B cell (primary cell): ENCODE measurements around the gene KCNIP1. TPM values are rescaled to one million over a fixed set of nuclear protein-coding genes. Genes with fewer than 3 reads are reported as not detected.

Source experiments
- ATAC-seq: fragments of 200-7000 bp; cut with Tn5 transposase; one replicate; pipeline ENCODE4 v1.10.0; 2021; ENCODE audit warnings: low read depth, mild to moderate bottlenecking, moderate number of reproducible peaks, moderate library complexity
- CTCF ChIA-PET: fragments of 350-600 bp; sonication (Branson Sonifier 250); formaldehyde crosslinking; loops from one replicate; lab custom pipeline; 2021; ENCODE audit warnings: antibody characterized with exemption, inconsistent platforms; lab: Charles Lee
- POLR2A ChIA-PET: fragments of 350-600 bp; sonication (Branson Sonifier 250); formaldehyde crosslinking; loops from one replicate; lab custom pipeline; 2021; ENCODE audit warnings: antibody characterized with exemption; lab: Charles Lee
- DNase-seq: peaks from one replicate; pipeline ENCODE4 v3.0.0; 2013
- H2AFZ ChIP-seq: 2 replicates; pipeline ENCODE4 v1.6.1; 2012; ENCODE audit warnings: mild to moderate bottlenecking, low read depth, low read length; ENCODE audit not compliant: insufficient read depth, poor library complexity, severe bottlenecking
- H3K27ac ChIP-seq, 2 donors: 1 replicate in 1 of 2; 2 replicates in 1 of 2; pipeline ENCODE4 v1.5.1; 2012 to 2013; ENCODE audit warnings: low read length in 2 of 2, mild to moderate bottlenecking in 2 of 2, moderate library complexity in 1 of 2
- H3K27me3 ChIP-seq, 4 experiments: fragments of 200-600 bp in 1 of 4; sonication (generic) in 1 of 4; replicated peaks in 1 of 4; 1 replicate in 2 of 4; 2 replicates in 2 of 4; pipeline versions ENCODE4 v1.6.1 to v1.7.0; 2013 to 2016; ENCODE audit warnings: low read length in 3 of 4, mild to moderate bottlenecking in 2 of 4, mixed read lengths in 1 of 4, moderate library complexity in 1 of 4; ENCODE audit not compliant: insufficient read depth in 4 of 4, control insufficient read depth in 3 of 4; ENCODE audit errors: control extremely low read depth in 1 of 4
- H3K36me3 ChIP-seq, 2 experiments: replicated peaks in 1 of 2; 1 replicate in 1 of 2; 2 replicates in 1 of 2; pipeline versions ENCODE4 v1.6.1 to v1.7.1; 2013; ENCODE audit warnings: low read length in 1 of 2; ENCODE audit not compliant: insufficient read depth in 2 of 2, control insufficient read depth in 1 of 2; ENCODE audit errors: control extremely low read depth in 1 of 2, extremely low read depth in 1 of 2
- H3K4me1 ChIP-seq, 2 donors: fragments of 200-600 bp in 1 of 2; sonication (generic) in 1 of 2; 1 replicate in 1 of 2; 2 replicates in 1 of 2; pipeline versions ENCODE4 v1.5.1 to v1.6.1; 2013 to 2017; ENCODE audit warnings: low read length in 2 of 2; ENCODE audit not compliant: control insufficient read depth in 2 of 2, insufficient read depth in 2 of 2
- H3K4me2 ChIP-seq: replicated peaks from 2 replicates; pipeline ENCODE3; 2012; ENCODE audit warnings: mild to moderate bottlenecking, low read depth, low read length; ENCODE audit not compliant: poor library complexity, severe bottlenecking
- H3K4me3 ChIP-seq, 5 experiments: fragments of 200-600 bp in 1 of 5; sonication (generic) in 1 of 5; 1 replicate in 3 of 5; 2 replicates in 2 of 5; pipeline versions ENCODE4 v1.5.1 to v1.7.0; 2011 to 2016; ENCODE audit warnings: low read length in 4 of 5, mild to moderate bottlenecking in 4 of 5, low read depth in 2 of 5, control low read depth in 1 of 5, moderate library complexity in 1 of 5; ENCODE audit not compliant: insufficient read depth in 1 of 5; ENCODE audit errors: control extremely low read depth in 1 of 5, extremely low read depth in 1 of 5
- H3K79me2 ChIP-seq: fragments of 200-600 bp; sonication (generic); one replicate; pipeline ENCODE4 v1.6.0; 2016; ENCODE audit warnings: low read length; ENCODE audit not compliant: control insufficient read depth, insufficient read depth
- H3K9ac ChIP-seq: fragments of 200-600 bp; sonication (generic); 2 replicates; pipeline ENCODE4 v1.6.1; 2017; ENCODE audit warnings: mild to moderate bottlenecking, low read length, moderate library complexity
- H3K9me3 ChIP-seq, 3 donors: one replicate each; pipeline versions ENCODE4 v1.6.1 to v1.7.1; 2013; ENCODE audit warnings: low read length in 2 of 3; ENCODE audit not compliant: control insufficient read depth in 2 of 3, insufficient read depth in 1 of 3; ENCODE audit errors: control extremely low read depth in 1 of 3
- H4K20me1 ChIP-seq: 2 replicates; pipeline ENCODE4 v1.6.0; 2012; ENCODE audit warnings: mild to moderate bottlenecking, low read length; ENCODE audit not compliant: insufficient read depth, control insufficient read depth, poor library complexity, severe bottlenecking
- H3K27ac Mint-ChIP-seq: one replicate; pipeline ENCODE4 v1.8.0; 2021; ENCODE audit warnings: mixed read lengths
- H3K27me3 Mint-ChIP-seq: one replicate; pipeline ENCODE4 v1.8.0; 2021; ENCODE audit warnings: mixed read lengths
- H3K4me1 Mint-ChIP-seq: one replicate; pipeline ENCODE4 v1.8.0; 2021; ENCODE audit warnings: mixed read lengths
- H3K4me3 Mint-ChIP-seq: one replicate; pipeline ENCODE4 v1.8.0; 2021; ENCODE audit warnings: mixed read lengths
- H3K9me3 Mint-ChIP-seq: one replicate; pipeline ENCODE4 v1.8.0; 2022; ENCODE audit warnings: mixed read lengths; ENCODE audit not compliant: insufficient read depth
- EZH2 ChIP-seq: IDR thresholded peaks from 2 replicates; pipeline ENCODE4 v1.6.1; 2012; ENCODE audit warnings: borderline replicate concordance, low read depth, mild to moderate bottlenecking, moderate library complexity, low read length; ENCODE audit not compliant: insufficient read depth, poor library complexity, severe bottlenecking
- WGBS: methylation state at CpG from one replicate; pipeline ENCODE4 v1.1.5; 2013; ENCODE audit warnings: missing lambda C conversion rate; ENCODE audit not compliant: insufficient coverage; 5-methylcytosine and 5-hydroxymethylcytosine counted together
- intact Hi-C: fragments of 100-400 bp; cut with micrococcal nuclease; formaldehyde crosslinking; loops from one replicate; pipeline ENCODE4 v1.10.0; 2022
- polyA plus RNA-seq: library from polyadenylated mRNA; depleted of rRNA; stranded (reverse); fragments of >200 nt; gene quantifications from 2 replicates; pipeline ENCODE4 v1.2.3, GENCODE V29; 2012
- total RNA-seq, 2 donors: library from RNA; stranded (reverse); fragments of 120-200 nt in 1 of 2; gene quantifications; 1 replicate in 1 of 2; 2 replicates in 1 of 2; pipeline versions ENCODE4 v1.2.3 to v1.2.4, GENCODE V29; 2013 to 2022
- TF ChIP-seq, protein P1 (sequence below): fragments of 200-600 bp; IDR thresholded peaks from one replicate; pipeline ENCODE4 v1.8.0; 2022; ENCODE audit warnings: antibody characterized with exemption, mild to moderate bottlenecking

The KCNIP1 gene
- total and polyA plus RNA-seq, 2 donors (not counting 1 experiment from before 2014, with no cell fraction given): not detected

DNA sequence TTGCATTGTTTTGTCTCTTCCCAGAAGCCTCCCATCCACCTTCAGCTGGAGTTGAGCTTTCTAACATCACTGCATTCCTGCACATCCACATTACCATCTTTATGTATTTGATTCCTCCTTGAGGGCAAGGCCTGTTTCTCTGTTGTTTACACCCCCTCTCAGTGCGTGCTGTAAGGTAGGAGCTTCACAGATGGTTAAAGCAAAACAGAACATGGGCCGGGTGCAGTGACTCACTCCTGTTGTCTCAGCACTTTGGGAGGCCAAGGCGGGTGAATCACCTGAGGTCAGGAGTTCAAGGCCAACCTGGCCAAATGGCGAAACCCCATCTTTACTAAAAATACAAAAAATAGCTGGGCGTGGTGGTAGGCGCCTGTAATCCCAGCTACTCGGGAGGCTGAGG lies 110.9 kb downstream of the KCNIP1 start:
- Histone ChIP-seq H3K27ac (no peak overlapping the region), H3K9me3 (no peaks in the 10 kb centered on the region), H3K4me2 (no peak overlapping the region), H2AFZ (no peak overlapping the region), H3K9ac (no peak overlapping the region), H3K4me3 (no peak overlapping the region), H4K20me1 (no peaks in the 10 kb centered on the region), H3K79me2 (no peaks in the 10 kb centered on the region), H3K36me3 (no peaks in the 10 kb centered on the region), H3K27me3 (peaks cover 0 to 5% (median 1%) of the 10 kb centered on the region in 4 experiments), H3K4me1 (no peaks in the 10 kb centered on the region)
- no peak overlapping the region for H3K27ac Mint-ChIP-seq
- ChIA-PET POLR2A (no interaction called here), CTCF (interaction anchor here (1.2 kb wide), 1 partner anchor 19 kb away, joined by 3 read pairs; no protein-coding TSS in a partner anchor)
- peaks cover 12% of the 10 kb centered on the region for H3K27me3 Mint-ChIP-seq
- no peaks in the 10 kb centered on the region for H3K9me3 Mint-ChIP-seq
- TF ChIP-seq, protein P1, sequence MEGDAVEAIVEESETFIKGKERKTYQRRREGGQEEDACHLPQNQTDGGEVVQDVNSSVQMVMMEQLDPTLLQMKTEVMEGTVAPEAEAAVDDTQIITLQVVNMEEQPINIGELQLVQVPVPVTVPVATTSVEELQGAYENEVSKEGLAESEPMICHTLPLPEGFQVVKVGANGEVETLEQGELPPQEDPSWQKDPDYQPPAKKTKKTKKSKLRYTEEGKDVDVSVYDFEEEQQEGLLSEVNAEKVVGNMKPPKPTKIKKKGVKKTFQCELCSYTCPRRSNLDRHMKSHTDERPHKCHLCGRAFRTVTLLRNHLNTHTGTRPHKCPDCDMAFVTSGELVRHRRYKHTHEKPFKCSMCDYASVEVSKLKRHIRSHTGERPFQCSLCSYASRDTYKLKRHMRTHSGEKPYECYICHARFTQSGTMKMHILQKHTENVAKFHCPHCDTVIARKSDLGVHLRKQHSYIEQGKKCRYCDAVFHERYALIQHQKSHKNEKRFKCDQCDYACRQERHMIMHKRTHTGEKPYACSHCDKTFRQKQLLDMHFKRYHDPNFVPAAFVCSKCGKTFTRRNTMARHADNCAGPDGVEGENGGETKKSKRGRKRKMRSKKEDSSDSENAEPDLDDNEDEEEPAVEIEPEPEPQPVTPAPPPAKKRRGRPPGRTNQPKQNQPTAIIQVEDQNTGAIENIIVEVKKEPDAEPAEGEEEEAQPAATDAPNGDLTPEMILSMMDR: no peak
- no peak for TF ChIP-seq EZH2
- H3K4me1 Mint-ChIP-seq: no peaks in the 10 kb centered on the region
- DNase-seq (no peak), ATAC-seq (no peak)
- intact Hi-C loops: no loop called here
- H3K4me3 Mint-ChIP-seq: no peak overlapping the region
- WGBS: 92% methylated on average over 5 of the region's 7 CpGs

DNA sequence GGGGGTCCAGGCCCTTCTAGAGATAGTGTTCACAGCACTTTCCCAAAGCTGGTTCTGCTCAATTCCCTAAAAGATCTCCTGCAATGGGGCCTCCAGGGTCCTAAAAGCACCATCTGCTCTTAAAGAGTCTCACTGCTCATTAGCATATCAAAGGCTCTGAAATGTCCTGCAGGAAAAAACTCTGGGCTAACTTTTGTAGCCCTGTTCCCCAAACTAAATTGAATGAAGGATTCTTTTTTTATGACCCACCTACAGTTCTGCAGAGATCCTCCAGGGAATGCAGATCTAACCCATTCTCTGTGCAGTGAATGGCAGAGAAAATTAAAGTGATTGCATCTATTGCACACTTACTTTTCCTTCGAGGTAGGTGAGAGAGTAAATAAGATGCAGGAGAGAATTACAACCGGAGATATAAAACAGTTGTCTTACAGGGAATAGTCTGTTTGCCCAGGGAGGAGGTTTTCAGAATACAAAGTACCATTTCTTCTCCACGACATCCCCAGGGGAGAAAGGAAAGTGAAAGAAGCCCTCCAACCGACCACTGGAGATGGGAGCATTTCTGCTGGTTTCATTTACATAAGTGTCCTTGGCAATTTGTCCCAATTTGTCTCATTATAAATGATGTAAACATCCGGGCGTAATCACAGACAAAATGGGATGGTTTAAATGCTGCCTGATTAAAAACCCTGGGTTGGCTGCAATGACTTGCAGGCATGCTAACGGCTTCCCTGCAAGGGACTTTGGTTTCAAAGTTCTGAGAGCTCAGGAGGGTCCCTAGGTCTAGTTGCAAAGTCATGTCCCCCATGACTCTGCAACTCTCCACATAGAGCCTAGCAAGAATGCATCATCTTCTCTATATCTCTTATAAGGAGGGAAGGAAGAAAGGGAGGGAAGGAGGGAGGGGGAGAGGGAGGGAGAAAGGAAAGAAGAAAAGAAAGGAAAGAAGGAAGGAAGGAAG lies 114.0 kb downstream of the KCNIP1 start:
- Histone ChIP-seq H3K27me3 (peaks cover 0 to 5% (median 0%) of the 10 kb centered on the region in 4 experiments), H3K79me2 (no peaks in the 10 kb centered on the region), H3K9ac (no peak overlapping the region), H3K4me1 (no peaks in the 10 kb centered on the region), H3K4me3 (no peak overlapping the region), H3K9me3 (no peaks in the 10 kb centered on the region), H3K36me3 (no peaks in the 10 kb centered on the region), H4K20me1 (no peaks in the 10 kb centered on the region), H3K27ac (no peak overlapping the region), H3K4me2 (no peak overlapping the region), H2AFZ (no peak overlapping the region)
- whole genome bisulfite sequencing: 18% methylated on average over 2 of the region's 7 CpGs
- H3K27ac Mint-ChIP-seq: no peak overlapping the region
- CTCF ChIA-PET: no interaction called here
- H3K4me3 Mint-ChIP-seq: no peak overlapping the region
- intact Hi-C loops: no loop called here
- H3K4me1 Mint-ChIP-seq: no peaks in the 10 kb centered on the region
- H3K27me3 Mint-ChIP-seq: peaks cover 12% of the 10 kb centered on the region
- DNase-seq (no peak), ATAC-seq (no peak)
- POLR2A ChIA-PET: no interaction called here
- H3K9me3 Mint-ChIP-seq: no peaks in the 10 kb centered on the region
- TF ChIP-seq, protein P1: no peak
- no peak for TF ChIP-seq EZH2
